GM12892 (cell line): ENCODE results near the gene DOCK1.

Source experiments
- POLR2A ChIP-seq: IDR thresholded peaks from 2 replicates; pipeline ENCODE4 v1.6.1; 2011; ENCODE audit warnings: low read depth, low read length, control low read depth
- POLR2AphosphoS5 ChIP-seq: IDR thresholded peaks from 2 replicates; pipeline ENCODE4 v1.6.1; 2011; ENCODE audit warnings: low read depth, low read length, control low read depth

GRCh38 chr10:127027786-127028185 lies 122.6 kb downstream of the DOCK1 start:
- no peak for TF ChIP-seq POLR2A
- TF ChIP-seq POLR2AphosphoS5: no peak
